Testis (tissue), 2 donors: ENCODE measurements around the gene SLC4A4.

Source experiments
- POLR2A ChIP-seq: fragments of 450-650 bp; IDR thresholded peaks from one replicate; pipeline ENCODE4 v1.6.1; 2017; ENCODE audit warnings: antibody characterized with exemption, mild to moderate bottlenecking, moderate library complexity
- TF ChIP-seq, protein P1 (sequence below), 3 experiments: fragments of 450-650 bp in 2 of 3; fragments of 200-600 bp in 1 of 3; sonication (generic) in 1 of 3; IDR thresholded peaks; one replicate each; pipeline ENCODE4 v1.5.1; 2016 to 2019; ENCODE audit warnings: antibody characterized with exemption in 3 of 3, mild to moderate bottlenecking in 2 of 3, moderate library complexity in 1 of 3

DNA sequence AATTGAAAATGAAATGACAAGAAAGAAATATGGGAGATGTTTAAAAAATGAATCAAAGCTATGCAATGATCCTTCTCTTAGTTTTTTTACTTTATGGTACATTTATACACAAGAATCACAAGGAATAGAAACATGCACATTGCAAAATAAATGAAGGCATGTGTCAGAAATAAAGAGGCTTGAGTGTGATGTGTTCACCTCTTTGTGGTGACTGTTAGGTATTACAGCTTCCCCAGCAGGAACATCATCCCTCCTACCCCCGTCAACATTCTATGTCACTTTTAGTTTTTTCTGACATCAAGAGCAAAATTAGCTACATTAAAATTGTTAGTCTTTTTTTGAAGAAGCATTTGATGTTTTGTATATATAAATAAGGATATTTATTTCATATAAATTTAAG is 214.8 kb downstream of the SLC4A4 start:
- TF ChIP-seq, protein P1, sequence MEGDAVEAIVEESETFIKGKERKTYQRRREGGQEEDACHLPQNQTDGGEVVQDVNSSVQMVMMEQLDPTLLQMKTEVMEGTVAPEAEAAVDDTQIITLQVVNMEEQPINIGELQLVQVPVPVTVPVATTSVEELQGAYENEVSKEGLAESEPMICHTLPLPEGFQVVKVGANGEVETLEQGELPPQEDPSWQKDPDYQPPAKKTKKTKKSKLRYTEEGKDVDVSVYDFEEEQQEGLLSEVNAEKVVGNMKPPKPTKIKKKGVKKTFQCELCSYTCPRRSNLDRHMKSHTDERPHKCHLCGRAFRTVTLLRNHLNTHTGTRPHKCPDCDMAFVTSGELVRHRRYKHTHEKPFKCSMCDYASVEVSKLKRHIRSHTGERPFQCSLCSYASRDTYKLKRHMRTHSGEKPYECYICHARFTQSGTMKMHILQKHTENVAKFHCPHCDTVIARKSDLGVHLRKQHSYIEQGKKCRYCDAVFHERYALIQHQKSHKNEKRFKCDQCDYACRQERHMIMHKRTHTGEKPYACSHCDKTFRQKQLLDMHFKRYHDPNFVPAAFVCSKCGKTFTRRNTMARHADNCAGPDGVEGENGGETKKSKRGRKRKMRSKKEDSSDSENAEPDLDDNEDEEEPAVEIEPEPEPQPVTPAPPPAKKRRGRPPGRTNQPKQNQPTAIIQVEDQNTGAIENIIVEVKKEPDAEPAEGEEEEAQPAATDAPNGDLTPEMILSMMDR (IDR thresholded peaks at IDR 0.05) = peak; percentile 35 to 57 (median 41)
- no peak for TF ChIP-seq POLR2A
